DLD1 (cell line): ENCODE measurements around the gene DUSP7.

Source experiments
- in situ Hi-C: cut with HindIII; loops from 2 replicates; pipeline ENCODE4 v1.10.0; 2017; ENCODE audit warnings: low sequenced_read_pairs

DUSP7 gene

DNA sequence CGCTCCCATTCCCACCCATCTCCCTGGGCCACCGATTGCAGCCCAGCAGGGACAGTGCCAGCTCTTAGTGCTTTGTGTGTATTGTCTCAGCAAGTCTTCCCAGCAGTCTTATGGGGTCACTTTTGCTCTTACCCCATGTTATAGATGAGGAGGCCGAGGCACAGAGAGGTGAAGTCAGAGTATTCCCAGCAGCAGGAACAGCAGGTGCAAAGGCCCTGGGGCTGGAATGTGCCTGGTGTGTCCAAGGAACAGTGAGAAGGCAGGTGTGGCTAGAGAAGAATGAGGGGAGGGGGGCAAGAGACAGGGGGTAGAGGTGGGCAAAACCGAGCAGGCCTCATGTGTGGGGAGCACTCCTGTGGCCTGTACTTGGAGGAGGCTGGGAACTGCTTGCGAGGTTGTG is 12.8 kb upstream of the DUSP7 start:
- in situ Hi-C loops, result no loop called here

DNA sequence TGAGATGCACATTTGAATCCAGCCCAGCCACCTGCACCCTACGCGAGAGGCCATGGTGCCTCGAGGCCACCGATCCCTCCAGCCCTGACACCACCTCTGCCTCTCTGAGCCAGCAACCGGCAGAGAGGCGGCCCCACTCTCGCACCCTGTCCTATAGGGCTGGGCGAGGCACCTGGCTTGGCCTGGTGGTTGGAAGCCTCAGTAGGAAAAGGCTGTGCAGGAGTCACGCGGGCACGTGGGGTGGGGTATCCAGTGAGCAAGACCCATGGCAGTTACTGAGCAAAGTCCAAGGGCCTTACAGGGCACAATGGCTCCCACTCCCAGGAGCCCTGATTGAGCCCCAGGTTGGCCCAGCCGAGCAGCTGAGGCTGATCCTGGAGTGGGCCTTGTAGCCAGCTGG is 12.4 kb upstream of the DUSP7 start:
- in situ Hi-C loops, result no loop called here

DNA sequence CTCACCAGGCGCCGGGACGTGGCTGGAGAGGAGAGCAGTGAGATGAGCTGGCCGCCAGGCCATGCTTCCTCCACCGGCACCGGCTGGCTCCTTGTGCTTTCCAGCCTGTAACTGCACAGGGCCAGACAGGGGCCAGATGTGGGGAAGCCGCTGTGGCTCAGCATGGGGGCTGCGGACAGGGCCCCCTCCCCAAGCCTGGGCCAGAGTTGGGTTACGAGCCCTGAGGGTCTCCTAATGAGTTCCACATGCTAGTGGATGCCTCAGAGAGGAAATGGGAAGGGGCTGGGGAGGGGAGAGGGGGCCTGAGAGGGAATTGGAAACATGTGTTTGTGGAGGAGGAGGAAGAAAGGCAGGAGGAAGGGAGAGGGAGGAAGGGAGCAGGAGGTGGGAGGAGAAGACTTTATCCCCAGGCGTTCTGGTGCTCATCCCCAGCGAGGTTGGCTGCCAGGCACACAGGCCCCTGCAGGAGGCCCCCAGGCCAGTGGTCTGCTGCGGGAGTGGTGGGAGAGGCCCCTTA is 11.7 kb upstream of the DUSP7 start:
- in situ Hi-C loops, result no loop called here

DNA sequence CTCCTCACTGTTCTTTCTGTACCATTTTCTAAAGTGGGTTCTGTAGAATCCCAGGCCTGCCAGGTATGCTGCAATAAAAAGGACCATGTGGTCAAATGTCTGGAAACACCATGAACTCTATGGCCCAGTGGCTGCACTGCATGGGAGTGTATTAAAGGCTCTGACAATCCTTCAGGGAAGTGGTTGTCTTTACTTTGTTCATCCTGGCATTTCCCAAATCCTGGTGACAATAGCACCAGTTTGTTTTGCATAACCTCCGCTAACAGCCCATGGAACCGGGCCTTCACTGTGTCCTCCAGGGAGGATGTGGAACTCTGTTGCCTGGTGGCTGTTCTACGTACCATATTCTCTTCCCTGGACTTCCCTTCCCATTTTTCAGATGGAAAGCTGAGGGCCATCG is 11.2 kb upstream of the DUSP7 start:
- in situ Hi-C loops, result no loop called here

DNA sequence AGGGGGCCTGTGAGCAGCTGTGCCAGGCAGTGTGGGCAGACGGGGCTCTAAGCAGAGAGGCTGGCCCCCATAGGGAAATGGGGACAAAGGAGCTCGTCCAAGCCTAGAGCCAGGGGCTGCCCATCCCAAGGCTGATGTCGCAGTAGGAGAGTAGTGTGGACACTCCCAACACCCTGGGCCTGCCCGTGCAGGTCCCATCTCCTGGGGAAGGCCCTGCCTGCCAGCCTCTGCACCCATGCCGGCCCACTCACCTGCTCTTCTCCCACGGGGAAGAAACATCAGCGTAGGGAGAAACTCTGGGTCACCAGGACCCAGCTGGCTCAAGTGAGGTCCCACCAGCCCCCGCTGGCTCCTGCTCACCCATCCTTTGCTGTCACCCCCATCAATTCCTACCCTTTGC is 10.7 kb upstream of the DUSP7 start:
- in situ Hi-C loops, result no loop called here

DNA sequence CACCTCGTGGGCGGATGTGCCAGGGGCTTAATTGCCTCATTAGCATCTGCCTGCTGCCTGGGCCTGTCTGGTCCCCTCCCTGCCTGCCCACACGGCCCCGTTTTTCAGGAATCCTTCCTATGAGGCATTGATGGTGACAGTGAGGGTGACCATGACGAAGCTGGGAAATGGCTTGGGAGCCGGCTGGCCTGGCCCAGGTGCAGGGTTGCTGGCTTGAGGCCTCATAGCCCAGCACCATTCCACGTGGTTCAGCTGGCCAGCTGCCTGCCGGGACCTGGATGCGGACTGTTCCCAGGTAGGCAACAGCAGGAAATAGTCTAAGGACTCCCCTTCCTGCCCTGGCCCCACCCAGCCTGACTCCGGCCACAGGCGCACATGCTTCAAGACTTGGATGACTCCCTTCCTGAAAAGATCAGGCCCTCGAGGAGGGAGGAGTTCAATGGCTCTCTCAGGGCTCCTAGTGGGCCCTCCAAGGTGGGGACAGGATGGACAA is 8.9 kb upstream of the DUSP7 start:
- in situ Hi-C loops, result no loop called here

DNA sequence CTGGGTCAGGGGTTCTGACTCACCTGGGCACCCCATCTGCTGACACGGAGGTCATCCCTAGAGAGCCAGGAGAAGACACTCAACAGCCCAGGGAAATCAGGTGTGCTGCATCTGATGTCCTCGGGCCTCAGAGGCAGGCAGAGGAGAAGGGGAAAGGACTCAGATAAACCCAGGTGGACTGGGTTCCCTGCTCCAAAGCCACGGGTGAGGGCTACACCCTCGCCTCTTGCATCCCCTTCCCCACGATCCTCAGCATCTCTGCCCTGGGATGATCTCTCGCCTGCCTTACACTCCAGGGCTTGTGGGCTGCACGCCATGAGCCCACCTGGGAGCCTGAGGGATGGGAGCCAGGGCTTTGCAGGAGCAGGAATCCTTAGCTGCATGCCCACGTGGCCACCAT is 8.2 kb upstream of the DUSP7 start:
- in situ Hi-C loops, result no loop called here

DNA sequence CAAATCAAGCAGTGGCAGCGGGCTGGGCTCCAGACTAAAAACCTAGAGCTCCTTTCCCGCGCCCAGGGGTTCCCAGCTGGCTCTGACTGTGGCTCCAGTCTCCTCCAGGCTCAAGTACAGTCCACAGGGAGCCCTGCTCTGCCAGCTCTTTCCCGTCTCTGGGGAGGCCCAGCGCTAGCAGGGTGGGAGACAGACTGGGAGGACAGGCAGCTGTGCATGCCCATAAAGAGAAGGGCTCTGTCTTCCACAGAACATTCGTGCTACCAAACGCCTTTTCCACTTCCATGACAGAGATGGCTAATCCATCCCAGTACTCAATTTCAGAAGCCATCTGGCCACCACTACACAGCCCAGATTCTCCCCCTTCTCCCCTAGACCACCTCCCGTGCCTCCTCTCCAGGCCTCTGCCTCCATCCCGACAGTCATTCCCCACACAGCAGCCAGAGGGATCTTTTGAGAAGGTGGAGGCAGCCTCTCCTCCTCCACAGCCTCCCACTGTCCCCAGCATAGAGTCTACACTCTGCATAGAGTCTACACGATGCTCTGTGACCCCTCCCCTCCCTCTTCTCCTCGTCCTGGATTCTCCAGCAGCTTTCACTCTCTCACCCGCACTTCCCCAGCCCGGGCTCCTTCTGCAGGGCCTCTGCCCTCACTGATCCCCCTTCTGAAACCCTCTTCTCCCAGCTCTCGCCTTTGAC is 6.8 kb upstream of the DUSP7 start:
- in situ Hi-C loops, result no loop called here

DNA sequence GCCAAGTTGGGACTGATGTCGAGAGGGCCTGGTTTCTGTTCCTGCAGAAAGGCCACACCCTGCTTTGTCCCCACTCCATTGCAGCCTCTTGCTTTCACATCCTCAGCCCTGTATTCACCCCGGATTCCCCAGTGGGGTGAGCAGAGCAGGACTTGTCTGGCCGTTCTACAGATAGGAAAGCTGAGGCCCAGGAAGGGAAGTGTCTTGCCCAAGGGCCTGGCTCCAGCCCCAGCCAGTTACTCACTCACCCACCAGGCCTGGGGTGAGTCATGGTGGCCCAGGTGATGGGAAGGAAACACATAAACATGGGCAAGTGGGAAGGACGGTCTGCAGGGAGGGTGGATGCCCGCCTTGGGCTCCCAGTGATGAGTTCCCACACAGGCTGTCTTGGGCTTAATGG is 6.1 kb upstream of the DUSP7 start:
- in situ Hi-C loops, result no loop called here

DNA sequence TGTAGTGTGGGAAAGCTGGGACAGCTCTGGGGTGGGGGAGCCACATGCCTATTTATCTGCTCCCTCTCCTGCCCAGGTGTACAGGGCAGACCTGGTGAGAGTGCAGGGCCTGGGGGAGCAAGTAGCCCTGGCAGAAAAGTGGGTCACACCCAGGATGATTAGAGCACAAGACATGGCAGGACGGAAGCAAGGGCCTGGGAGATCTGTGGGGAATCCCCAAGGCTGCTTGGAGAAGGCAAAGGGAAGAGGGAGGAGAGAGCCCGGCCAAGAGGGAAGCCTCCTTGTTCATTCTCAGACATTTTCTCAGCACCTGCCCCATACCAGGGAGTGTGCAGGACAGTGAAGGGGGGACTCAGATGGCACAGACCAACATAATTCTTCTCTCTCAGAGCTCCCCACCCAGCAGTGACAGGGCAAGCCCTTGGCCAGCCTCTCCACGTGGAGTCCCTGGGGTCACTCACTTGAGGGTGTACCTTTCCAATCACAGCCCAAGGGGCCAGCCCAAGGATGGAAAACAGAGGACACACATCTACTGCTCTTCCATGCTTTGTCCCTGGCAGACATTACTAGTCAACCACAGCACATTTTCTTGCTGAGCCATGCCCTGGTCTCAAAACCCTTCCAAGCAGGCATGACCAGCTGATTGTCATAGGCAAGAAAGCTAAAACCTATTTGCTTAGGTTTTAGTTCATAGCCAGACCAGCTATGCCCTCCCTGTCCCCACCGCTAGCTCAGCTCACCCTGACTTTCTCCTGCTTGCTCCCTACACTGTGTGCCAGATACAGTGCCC is 4.9 kb upstream of the DUSP7 start:
- in situ Hi-C loops, result no loop called here

DNA sequence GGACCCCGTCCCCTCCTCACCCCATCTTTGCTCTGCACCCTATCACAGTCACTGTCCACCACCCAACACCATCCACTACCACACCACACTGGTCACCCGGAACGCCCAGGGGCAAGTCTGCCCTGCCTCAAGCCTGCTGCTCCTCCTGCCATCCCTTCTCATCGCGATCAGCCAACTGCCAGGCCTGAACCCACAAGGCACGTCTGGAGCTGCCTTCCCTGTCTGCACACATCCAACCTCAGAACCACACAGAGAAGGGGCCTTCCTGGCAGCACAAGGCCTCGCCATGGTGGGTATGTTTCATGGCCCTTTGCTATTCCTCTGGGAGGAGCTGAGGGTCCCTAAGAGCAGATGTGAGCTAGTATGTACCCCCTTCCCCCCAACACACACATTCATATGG is 3.4 kb upstream of the DUSP7 start:
- in situ Hi-C loops, result no loop called here

DNA sequence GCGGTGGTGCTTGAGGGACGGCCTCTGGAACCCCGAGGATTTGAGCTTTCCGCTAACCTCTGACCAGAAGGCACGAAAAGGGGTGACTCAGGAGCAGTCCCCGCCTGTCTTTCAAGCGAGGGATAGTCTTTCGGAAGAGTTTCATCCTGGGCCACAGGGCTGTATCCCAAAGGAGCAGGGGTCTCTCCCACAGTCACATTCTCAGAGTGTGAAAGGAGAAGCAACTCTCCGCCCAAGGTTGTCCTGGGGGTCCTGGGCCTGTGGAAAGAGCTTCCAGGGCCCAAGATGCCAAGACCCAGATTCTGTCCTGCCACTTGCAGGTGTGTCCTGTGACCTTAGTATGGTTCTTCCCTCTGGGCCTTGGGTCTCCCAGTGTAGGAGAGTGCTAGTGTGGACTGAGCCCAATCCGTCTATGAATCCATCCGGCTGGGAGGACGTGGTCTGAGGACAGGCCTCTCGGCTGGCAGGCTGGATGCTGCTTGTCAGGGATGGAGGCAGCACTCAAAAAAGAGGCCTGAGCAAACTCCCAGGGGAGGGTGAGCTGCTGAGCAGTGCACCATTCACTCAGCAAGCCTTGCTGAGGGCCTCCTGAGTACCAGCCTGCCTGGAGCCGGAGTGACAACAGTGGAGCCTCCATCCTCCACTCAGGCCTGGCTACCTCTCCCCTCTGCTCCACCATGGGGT is 1.6 kb upstream of the DUSP7 start:
- in situ Hi-C loops, result no loop called here

DNA sequence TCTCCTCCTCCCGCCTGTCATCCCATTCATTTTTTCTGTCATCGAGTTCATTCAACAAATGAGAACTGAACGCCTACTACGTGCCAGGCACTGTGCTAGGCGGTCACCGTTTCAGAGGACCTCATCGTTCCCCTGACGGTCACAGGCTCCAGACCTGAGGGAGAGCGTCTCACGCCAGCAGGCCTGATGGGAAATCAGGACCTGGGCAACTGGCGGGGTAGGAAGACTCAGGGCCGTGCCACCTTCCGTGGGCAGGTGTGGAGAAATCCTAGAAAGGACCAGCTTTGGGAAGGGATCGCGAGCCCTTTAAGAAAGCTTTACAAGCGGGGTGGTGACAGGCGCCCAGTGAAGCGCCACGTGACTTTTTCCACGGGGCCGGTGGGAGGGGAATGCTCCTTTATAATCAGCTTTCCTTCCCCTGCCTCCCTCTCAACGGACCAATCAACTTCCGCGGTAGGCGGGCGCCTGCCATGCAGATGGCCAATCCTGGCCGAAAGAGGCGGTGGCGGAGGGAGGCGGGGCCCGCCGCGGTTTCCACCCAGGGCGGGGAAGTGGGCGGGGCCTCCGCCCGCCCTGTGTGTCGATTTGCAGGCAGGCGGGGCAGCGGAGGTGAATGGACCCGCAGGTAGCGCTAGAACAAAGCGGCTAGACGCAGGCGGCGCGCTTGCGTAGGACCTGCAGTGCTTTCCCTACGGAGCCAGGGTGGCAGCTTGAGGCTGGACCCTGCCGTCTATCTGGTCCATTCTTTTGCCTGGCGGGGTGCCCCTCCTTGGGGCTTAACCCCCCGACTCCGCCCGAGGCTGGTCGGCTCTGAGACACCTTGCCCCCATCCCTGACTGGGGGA is 819 bp upstream of the DUSP7 start:
- in situ Hi-C loops, result no loop called here

DNA sequence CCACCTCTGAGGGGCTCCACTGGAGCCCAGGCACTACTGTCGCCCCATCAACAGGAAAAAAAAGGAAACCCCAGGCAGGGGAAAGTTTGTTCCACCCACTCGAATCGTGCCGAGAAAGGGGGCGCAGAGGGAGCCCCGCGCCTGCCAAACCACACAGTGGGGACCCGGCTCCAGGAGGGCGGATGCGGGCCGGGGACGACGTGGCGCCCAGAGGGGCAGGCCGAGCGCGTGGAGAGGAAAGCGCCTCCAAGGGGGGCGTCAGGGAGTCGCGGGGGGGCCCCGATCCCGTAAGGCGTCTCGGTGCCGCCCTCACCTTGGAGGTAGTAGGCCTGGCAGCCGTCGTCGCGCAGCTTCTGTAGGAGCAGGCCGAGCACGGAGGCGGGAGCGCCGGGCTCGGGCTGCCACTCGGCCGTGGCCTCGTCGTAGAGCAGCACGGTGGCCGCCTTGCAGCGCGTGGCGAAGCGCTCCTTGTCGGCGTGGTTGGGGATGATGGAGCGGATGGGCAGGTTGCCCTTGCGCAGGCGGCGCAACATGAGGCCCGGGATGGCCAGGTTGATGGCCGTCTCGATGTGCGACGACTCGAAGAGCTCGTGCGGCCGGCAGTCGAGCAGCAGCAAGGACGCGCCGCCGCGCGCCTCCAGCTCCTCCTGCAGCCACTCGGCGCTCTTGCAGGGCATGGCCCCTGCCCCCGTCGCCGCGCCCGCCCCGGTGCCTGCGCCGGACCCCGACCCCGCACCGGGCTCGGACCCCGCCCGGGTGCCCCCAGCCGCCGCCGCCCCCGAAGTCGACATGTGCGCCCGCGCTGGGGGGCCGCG is 627 bp downstream of the DUSP7 start:
- in situ Hi-C loops, result no loop called here

DNA sequence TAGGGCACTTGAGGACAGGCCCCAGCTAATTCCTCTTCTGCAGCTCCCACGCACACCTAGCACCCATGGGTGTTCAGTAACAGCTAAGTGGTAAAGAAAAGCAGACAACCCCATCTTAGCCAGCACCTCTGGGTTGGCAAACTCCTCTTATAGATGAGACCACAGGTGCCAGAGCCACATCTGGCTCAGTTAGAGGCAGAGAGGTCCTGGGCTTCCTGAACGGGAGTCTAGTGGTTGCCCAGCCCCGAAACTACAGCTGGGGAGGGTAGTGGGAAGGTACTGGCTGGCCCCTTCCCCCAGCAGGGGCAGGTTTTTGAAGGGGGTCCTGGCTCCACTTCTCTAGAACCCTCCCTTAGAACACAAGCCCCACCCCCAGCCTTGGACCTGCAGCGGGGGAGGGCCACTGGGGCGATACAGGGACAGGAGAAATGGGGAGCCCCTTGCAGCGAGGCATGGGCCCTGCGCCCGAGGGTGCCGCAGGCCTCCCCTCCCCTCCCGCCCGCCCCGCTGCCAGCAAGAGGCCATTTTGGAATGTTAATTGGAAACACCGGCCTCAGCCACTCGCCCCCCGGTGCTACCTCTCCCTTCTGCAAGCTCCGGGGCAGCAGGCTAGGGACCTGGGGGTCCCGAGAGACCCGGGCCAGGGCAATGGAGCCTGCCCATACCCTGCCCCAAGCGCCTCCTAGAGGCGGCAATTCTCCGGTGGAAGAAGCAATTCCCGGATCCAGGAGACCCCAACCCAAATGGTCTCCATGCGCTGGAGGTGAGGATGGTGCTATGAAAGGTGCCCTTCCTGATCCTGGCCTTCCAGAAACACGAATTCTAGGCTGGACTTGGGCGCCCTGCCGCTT is 1.5 kb downstream of the DUSP7 start:
- in situ Hi-C loops, result no loop called here

DNA sequence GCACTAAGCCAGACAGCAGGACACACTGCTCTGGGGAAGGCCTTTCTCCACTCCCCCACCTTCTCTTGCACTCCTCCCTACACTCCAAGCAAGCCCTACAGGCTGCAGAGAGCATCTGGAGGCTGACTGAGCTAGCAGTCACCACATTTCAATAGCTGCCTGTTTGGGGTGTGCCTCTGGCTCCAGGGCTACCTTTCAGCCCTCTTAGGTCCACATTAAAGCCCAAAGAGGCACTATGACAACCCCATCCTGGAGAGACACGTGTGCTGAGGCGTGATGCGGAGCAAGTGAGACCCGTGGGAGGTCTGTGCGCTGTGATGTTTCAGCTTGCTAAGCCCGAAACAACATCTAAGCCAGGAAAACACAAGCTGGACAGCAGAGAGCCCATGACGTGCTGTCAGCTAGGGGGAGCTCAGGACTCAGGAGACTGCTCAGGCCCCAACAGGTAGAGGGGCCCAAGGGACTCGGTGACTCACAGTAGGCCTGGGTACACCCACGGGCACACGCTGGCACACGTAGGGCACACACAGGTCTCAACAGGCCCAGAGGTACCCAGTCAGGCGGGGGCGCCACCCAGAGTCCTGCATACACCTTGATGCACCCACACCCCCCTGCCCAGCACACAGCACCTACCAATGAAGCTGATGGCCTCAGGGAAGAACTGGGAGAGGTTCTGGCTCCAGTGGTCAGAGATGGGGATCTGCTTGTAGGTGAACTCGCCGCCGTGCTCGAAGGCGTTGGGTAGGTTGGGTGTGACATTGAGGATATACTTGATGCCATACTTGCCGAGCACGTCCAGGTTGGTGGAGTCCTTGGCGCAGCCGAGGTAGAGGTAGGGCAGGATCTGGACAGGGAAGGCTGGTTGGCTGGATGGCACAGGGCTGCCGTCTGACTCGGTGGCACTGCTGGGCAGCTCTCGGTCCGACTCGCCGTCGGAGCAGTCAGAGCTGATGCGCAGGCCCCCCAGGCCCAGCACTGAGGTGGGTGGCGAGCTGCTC is 2.8 kb downstream of the DUSP7 start:
- in situ Hi-C loops, result no loop called here

DNA sequence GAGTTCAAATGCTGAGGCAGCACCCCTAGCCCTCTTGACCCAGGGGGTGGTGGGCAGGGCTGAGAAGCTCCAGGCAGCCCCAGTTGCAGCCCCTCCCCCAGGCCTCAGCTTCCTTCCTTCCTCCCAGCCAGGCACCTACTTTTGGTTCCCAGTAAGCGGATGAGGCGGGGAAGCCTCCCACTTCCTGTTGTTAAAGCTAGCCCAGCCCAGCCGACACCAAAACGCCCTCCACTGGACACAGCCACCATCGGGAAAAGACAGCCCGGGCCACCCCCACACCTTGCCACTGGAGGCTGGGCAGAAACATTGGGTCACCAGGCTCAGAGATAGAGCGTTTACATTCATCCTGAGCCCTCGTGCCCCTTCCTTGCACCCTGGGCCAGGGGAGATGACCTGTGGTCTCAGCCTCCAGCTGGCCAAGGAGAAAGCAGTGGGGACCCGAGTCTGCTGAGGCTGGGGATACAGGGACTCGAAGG is 3.5 kb downstream of the DUSP7 start:
- in situ Hi-C loops, result no loop called here

DNA sequence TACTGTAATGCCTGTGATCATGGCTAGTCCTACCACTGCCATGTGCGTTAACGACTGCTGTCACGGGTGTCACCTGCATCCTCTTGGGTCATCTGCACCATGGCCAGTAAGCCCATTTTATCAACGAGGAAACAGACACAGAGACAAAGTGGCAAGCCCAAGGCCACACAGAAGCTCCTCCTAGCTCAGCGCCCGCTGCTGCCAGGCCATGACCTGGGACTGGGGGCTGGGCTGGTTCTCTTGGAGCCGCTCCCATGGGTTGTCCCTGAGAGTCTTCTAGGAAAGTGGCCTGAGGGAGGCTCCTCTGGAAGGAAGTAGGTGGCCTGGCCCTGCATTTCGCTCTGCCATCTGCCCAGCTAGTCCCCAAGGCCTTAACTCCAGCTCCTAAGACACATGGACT is 4.9 kb downstream of the DUSP7 start:
- in situ Hi-C loops, result no loop called here
